ENCODE data around the gene CDH13.

CDH13 gene

DNA sequence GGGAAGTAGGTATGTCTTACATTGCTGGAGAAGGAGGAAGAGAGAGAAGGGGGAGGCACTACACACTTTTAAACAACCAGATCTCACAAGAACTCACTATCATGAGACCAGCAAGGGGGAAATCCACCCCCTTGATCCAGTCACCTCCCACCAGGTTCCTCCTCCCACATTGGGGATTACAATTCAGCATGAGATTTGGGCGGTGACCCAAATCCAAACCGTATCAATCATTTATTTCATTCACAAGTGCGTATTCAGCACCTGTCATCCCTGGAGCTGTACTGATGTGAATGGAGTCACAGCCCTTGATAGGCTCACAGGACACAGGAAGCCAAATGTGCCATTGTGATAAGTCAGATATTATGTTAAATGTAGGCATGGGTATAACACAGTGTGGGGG is 952.7 kb downstream of the CDH13 start:
- no peak for DNase-seq (ENCODE audit: low read depth)

DNA sequence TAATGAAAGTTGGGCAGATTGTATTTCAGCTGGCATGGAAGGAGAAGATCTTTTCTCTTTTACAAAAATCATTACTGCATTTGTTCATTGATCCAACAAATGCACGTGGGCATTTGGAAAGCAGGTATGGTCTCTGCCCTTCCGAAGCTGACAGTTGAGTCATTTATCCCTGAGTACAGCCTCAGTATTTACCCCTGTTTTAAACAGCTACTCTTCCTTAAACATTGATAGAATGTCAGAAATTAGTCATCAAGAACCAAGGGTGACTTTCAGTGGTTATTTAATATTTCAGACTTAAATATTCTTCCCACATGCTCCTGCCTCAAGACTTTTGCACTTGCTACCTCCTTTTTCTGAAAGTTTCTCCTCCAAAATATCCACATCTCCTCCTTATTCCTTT is 954.3 kb downstream of the CDH13 start:
- DNase-seq (ENCODE audit: low read depth): no peak

DNA sequence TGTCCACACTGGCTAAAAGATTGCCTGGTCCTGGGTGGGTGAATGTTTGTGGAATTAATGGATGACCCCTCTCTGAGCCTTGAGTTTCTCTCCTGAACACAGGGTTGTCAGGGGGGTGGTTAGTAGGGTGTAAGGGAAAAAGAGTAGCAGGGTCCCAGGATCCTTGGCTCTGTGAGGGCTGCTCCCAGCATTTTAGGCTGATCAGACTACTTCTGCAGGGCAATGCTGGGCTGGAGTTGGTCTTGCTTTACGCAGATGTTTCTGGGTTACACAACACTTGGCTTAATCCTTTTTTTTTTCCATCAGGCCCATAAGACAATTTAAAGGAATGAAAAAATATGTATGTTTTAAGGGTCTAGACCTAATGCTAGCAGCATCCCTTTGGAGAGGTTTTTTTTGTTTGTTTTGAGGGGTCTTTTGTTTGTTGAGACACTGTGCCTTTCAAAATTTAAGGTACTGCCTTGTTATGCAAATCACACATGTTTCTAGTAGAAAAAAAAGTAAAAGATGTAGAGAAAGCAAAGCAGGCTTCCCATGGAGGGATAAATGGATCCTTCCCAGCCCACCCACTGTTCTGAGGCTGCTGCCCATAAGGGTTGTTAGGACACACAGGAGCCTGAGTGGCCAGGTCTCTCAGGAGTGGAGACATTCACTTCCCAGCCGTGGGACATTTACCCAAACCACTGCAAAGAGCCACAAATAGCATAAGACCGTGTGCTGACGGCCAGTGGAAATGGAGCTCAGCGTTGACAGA is 955.4 kb downstream of the CDH13 start:
- DNase-seq (ENCODE audit: low read depth): no peak

DNA sequence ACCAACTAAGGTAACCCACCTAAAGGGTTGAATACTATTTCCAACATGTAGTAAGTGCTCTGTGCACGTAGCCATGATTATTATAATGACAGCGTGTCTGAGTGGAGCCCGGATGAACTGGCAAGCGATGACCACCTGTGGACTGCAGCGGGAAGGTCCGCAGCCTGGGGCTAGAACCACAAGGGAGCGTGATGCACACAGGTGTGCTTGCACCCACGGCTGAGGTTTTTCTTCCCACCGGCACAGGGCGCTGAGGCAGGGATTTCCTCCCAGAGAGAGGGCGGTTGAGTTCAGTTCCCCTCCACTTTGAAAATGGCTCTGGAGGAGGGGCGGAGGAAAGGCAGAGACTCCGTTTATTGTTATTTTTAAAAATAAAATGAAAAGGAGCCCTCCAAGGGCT is 959.3 kb downstream of the CDH13 start:
- DNase-seq (ENCODE audit: low read depth): no peak

DNA sequence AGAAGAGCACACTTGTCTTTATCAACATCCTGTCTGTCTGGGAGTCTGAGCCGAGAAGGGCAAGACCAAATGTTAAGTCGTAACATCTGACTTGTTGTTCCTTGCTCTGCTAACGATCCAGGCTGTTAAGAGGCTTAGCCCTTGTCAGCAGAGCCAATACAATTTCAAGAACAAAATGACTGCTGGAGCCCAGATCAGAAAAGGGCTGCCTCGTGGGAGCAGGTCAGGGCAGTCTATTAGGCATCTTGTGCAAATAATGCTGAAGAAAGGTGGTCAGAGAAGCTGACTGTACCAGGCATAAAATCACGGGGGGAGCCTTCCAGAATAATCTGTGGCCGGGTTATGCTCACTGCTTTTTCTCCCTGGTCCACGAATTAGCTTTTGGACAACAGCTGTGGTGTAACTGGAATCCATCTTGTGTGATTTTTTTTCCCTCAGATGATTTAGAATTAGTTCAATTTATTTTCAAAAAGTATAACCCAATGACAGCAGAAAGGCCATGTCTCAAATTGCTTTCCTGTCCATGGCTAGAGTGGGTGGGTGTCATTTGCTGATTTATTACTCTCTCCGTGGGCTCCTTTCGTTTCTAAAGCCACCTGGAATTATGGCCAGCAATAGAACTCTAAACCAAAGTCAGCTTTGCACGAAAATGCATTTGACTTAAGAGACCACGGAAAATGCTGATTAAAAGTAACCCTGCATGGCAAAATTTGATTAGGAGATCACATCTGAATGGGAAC is 959.9 kb downstream of the CDH13 start:
- DNase-seq (ENCODE audit: low read depth): no peak

DNA sequence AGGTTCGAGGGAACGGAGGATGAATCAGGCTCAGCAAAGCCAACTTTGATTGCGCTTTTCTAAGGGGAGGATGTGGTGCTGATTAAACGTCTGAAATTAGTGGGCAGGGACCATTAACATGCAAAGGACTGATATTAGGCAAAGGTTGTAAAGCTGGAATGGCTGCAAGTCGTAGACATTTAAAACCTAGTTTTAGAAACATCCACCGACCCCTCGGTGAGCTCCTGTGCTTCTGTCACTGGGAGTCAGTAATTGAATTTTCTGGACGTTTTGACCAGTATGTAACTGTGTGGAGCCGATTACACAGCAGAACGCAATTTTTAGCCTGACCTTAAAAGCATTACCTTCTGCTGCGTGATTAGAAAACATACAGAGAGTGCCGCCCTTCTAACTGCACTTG is 960.4 kb downstream of the CDH13 start:
- no peak for DNase-seq (ENCODE audit: low read depth)

DNA sequence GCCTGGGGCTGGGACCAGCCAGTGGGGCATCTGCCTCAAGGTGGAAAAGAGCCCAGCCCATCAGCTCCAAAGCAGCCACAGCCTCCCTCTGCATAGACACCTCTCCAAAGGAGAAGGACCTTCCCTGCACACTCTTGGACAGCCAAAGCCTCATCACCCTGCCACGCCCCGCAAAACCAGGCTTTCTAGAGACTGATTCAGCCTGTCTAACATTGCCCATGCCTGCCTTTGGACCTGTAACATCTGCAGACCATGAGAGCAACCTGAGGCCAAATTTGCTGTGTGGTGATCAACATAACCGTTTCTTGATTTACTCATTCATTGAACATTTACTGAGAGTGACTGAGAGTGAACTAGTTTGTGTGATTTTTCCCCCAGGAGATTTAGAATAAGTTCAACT is 961.3 kb downstream of the CDH13 start:
- DNase-seq (ENCODE audit: low read depth): no peak

DNA sequence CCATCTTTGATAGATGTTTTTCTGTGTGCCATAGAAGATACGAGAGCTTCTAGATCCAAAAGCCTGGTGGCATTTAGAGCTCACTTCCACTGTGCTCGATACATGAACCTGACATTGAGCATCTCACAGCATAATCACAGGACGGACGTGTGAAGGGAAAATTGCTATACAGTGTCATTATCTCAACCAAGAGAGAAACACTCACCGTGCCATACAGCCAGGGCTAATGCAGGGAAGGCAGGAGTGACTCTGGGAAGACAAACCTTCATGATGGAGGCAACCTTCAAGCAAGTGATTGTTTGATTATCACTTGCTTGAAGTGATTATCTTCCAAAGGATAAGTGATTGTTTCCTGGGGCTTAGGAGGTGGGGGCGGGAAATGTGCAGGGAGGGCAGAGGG is 962.8 kb downstream of the CDH13 start:
- DNase-seq (ENCODE audit: low read depth): no peak

DNA sequence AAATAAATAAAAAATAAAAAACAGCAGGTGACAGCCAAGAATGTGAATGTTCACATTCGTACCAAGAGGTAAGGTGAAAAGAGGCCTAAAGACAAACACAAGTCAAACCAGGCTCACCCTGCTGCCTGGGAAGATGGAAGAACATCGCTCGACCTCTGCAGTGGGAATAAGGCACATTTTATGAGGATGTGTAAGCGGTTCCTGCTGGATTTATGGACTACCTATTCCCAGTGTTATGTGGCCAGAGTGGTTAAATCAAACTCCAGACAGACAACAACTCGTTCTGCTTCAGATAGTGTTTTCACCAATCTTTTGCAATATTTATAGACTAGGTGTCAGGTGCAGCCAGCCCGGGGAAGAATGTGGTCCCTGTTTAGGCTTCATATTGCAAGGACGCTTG is 966.0 kb downstream of the CDH13 start:
- DNase-seq (ENCODE audit: low read depth): no peak

DNA sequence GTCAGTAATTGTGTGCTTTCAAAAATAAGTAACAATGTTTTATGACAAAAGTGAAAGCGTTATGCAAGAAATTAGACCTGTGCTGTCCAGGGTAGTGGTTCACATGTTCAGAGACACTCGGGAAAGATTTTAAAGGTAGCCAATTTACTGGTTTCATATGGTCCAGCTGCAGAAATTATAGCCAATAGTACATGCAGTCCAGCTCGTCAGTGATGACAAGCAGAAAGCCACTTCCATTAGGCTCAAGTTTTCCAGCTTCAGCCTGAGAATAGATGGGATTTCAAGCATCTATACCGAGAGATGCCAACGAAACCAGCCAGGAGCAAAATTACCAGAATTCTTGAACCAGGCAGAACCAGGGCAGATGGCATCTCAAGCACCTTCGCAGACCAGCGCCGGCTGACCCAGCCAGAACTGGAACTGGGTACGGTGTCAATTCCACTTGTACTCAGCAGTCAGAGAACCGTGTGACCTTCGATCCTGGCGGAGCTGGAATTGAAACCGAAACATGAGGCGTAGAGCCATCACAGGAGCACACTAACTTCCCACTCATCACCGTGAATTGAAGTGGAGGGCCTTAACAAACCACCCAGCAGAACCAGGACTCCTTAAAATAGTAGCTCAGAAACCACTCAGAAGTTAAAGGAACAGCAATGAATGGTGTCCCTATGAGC is 973.2 kb downstream of the CDH13 start:
- DNase-seq (ENCODE audit: low read depth): no peak

DNA sequence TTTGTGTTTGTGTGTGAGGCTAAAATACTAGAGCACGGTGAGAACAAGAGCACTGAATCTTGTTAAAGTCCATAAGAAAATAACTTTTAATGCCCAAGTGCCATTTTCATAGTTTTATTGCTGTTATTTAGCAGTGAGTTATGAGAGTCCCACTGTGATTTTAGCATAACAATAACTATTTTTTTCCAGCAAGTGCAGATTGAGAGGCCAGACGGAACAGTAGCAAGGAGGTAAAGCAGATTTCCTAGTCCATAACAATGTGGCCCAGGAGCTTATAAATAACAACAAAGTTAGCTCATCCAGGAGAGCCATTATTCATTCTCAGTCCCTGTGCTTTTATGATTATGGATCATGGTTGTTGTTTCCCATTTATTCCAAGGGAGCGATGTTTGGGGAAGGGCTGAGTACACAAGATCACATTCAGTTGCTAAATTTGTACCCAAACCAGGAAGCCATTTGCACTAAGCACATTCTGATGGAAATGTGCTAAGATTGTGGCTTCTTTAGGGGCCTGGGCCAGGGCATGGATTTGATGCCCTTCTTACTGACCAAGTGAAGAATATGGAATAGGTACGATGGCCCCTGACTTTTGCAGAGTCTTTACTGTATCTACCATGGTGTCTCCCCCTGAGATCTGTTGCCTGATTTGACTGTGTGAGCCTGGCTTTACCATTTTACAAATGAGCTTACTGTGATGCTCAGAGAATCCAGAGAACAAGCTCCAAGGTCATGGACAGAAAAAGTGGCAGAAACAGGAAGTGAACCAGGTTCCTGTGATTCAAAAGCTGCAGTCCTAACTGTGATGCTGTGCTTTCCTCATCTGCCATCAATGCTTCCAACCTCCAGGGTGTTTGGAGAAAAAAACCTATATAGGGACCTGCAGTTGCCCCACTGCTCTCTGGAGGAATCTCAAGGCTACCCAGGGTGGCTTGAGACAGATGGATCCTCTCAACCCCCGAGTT is 976.3 kb downstream of the CDH13 start:
- DNase-seq (ENCODE audit: low read depth): no peak

DNA sequence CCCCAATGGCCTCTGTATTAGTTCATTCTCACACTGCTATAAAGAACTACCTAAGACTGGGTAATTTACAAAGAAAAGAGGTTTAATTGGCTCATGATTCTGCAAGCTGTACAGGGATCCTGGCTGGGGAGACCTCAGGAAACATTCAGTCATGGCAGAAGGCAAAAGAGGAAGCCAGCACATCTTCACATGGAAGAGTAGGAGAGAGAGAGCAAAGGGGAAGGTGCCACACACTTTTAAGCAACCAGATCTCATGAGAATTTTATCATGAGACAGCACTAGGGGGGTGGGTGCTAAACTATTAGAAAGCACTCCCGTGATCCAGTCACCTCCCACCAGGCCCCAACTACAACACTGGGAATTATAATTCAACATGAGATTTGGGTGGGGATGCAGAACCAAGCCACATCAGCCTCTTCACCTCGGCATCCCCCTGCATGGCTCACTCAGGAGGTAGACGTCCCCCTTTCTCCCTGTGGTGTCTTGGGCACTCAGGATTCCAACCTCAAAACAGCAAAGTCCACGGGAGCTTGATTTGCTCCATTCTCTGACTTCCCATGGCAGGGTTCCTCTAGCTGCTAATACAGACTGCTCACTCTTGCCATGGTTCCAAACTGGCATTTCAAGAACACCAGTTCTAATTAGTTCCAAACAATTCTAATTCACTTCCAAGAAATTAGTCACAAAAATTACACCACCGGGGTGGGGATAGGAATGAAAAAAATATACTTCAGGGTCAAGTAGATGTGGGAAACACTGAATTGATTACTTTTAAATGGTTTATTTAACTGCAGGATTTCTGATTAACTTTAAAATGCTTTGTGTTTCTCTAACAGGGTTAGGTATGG is 977.2 kb downstream of the CDH13 start:
- DNase-seq (ENCODE audit: low read depth): no peak

DNA sequence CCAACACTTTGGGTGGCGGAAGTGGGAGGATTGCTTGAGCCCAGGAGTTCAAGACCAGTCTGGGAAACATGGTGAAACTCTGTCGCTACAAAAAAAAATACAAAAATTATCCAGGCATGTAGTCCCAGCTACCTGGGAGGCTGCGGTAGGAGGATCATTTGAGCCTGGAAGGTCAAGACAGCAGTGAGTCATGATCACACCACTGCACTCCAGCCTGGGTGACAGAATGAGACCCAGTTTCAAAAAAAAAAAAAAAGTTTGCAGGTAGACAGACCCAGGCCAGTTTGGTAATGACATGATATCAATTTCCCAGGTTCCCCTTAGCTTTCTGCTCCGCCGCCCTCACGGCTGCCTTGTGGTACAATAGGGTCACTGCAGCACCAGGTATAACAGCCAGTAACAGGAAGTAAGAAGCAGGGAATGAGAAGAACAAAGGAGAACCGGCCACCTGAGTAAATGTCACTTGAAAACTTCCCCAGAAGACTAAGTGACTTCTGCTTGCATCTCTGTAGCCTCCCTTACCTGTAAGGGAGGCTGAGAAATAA is 979.8 kb downstream of the CDH13 start:
- DNase-seq (ENCODE audit: low read depth): no peak

DNA sequence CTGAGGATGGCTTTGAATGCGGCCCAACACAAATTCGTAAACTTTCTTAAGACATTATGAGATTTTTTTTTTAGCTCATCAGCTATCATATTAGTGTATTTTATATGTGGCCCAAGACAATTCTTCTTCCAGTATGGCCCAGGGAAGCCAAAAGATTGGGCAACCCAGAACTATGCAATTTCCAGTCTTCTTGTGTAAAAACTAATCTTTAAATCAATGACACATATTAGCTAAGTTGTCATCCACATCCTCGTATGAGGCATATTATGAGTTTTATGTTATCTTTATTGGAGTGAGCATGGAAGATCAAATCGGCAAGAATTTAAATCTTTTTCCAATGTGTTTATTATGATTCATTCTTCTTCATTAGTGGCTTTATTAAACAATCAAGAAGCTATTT is 982.4 kb downstream of the CDH13 start:
- no peak for DNase-seq (ENCODE audit: low read depth)

DNA sequence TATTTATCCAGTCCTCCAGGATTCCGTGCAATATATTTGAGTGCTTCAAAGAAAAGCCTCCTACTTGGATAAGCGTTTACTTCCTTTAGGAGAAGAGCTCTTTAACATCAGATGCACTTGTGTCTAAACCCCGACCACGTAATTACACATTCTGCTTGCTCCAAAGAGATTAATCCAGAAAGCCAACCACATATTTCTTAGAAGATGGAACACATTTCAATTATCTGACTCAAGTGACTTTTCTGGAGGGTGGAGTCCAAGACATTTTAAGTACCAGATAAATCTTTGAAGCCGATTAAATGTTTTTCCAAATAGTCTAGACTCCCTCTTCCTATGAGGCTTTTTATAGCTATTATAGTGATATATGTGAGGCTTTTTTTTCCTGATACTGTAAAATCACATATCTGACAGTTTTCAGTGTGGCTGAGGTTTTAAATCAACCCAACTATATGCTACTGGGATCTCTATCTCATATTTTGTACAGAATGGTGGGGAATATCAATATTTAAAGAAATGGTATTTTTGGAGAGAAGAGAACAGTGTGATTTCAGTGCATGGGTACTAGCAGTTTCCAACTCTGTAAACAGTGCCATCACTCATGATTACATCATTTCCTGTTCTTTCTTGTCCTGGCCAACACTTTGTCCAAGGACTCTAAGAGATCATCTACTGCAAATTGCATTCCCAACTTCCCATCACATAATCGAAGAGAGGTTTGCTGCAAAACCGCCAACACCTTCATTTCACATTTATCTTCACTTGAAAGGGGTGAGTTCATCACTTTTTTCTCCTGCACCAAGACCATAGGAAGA is 988.6 kb downstream of the CDH13 start:
- no peak for DNase-seq (ENCODE audit: low read depth)

DNA sequence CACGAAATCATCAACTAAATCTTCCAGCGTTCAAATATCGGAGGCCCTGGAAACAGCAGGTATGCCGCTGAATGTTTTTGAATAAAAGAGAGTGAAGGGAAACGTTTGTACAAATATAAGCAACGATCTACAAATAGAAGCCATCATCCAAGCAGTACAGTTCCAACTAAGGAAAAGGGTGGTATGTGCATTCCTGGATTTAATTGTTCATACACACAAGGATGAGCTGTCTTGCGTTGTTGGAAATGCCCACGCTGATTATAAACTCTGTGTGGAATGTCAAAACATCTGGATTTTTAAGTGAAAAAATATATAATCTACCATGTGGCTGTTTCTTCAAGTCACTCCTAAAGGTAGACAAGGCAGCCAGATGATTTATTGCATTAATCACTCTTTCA is 989.2 kb downstream of the CDH13 start:
- DNase-seq (ENCODE audit: low read depth): no peak

DNA sequence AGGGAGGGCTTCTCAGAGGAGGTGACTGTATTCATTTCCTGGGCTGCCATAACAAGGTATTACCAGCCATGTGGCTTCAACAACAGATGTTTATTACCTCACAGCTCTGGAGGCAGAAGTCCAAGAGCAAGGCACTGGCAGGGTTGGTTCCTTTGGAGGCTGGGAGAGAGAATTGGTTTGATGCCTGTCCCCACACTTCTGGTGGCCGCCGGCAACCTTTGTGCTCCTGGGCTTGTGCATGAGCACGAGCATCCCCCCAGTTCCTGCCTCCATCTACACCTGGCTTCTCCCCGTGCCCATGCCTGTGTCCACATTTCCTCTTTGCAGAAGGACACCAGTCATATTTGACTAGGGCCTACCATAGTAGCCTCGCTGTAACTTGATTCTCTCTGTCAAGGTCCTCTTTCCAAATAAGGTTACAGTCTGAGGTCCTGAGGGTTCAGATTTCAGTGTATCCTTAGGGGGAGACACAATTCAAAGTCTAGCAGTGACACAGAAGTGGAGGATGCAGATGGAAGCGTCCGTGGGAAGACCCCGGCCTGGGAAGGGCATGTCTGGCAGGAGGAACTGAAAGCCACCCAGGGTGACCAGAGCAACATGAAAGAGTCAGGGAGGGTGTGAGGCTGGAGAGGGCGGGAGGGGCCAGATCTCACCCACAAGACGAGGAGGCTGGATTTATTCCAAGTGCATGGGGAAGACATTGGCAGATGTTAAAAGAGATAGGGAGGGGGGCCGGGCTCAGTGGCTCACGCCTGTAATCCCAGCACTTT is 992.8 kb downstream of the CDH13 start:
- DNase-seq (ENCODE audit: low read depth): no peak

DNA sequence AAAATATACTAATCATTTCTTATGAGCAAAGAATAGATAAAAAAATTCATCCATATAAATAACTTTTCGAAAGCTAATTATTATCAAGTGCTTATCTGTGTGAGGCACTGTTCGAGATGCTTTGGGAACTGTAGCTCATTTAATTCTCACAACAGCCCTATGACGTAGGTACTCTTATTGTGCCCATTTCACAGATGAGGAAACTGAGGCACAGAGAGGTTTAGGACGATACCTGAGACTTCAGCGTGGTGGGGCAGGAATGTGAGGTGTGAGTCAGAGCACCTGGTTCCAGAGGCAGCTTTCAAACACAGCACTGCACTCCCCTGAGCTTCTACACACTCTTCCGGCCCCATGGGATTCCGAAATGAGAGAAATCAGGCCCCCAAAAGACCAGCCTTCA is 995.2 kb downstream of the CDH13 start:
- no peak for DNase-seq (ENCODE audit: low read depth)

DNA sequence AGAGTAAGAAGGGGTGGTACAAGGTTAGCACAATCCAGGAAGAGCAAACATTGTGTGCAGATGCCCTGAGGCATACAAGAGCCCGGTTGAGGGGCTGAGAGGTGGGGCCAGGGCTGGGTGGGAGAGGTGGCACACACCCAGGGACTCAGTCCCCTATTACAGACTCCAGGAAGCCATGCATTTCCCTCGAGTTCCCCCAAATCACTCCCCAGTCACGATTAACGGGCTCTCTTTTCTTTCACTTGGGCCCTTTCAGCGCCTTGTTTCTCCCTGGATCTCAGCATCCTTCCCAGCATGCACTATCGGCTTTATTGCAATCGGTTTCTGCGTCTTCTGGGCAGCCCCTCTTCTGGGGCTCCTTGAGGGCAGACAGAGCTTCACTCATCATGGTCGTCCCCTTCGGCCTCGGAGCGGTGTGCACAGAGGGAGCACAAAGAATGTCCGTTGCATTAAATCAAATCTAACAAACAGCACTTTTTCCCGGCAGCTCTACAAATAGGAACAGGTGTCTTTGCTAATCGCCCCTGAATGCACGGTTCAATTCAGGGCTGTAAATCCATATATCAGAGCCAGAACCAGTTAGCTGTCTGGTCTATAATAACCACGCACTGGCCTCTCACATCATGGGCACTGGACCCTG is 996.4 kb downstream of the CDH13 start:
- DNase-seq (ENCODE audit: low read depth): no peak

Measured in non-pigmented ciliary epithelial cell (primary cell).